Stimulated activated CD8-positive, alpha-beta memory T cell treated with anti-CD3 and anti-CD28 coated beads, Interleukin-7, amount 100 ng/mL, for 48 hours (primary cell): Measurements from ENCODE around the gene KLHDC10.
"Not testable (repeated sequence)": the region's sequence is repeated elsewhere in the genome, so short reads cannot be mapped to it uniquely, and the experiment has no call there.

Source experiments
- DNase-seq, 2 donors: peaks; one replicate each; pipeline ENCODE4 v3.0.0-alpha.2; 2020; ENCODE audit warnings: low read depth in 1 of 2; ENCODE audit errors: extremely low read depth in 1 of 2

KLHDC10 gene

DNA sequence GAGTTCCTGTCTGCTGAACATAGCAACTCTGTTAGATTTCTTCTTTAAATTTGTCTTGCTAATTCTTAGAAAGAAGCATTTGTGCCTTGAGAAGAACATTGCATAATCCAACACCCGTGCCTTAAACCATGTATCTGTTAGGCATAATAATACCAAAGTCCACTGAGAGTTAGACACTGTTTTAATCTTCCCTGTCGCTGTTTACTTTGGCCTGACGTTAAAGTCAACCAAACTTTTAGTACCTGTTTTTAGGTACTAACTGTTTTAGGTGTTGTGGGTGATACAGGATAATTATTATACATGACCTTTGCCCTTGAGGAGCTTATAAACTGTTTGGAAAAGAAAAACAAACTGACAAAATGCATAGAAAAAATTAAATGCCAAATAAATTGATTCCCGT, 43.6 kb downstream of the KLHDC10 start:
- DNase-seq: no peak

GRCh38 chr7:130114374-130114773, 44.0 kb downstream of the KLHDC10 start:
- no peak for DNase-seq

- DNase-seq: no peak
Observed at GRCh38 chr7:130114776-130115175, 44.4 kb downstream of the KLHDC10 start.

DNA sequence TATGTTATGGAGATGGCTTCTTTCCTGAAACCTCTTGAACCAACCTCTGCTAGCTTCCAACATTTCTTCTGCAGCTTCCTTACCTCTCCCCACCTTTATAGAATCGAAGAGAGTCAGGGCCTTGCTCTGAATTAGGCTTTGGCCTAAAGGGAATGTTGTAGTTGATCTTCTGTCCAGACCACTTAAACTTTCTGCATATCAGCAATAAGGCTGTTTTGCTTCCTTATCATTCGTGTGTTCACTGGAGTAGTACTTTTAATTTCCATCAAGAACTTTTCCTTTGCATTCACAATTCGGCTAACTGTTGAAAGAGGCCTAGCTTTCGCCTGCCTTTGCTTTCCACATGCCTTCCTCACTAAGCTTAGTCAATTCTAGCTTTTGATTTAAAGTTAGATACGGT, 48.0 kb downstream of the KLHDC10 start:
- no peak for DNase-seq

- DNase-seq: no peak
Observed at GRCh38 chr7:130118801-130119200, 48.5 kb downstream of the KLHDC10 start.

DNA sequence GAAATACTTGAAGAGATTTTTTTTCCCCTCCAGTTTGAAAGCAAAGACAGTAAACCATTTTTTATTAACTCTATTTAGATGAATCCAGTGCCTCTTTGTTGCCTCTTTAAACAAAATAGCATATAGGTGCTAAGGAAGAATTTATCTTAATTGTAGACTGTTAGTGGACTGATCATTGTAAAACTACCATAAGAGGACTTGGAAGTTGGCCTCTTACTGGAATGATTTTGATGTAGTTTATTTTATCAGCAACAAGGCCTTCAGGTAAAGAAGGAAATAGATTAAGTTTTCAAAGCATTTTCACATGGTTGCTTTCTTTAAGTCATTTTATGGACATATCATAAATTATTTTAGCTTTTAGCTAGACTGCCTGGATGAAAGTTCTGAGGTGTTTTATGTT, 53.2 kb downstream of the KLHDC10 start:
- no peak for DNase-seq

DNA sequence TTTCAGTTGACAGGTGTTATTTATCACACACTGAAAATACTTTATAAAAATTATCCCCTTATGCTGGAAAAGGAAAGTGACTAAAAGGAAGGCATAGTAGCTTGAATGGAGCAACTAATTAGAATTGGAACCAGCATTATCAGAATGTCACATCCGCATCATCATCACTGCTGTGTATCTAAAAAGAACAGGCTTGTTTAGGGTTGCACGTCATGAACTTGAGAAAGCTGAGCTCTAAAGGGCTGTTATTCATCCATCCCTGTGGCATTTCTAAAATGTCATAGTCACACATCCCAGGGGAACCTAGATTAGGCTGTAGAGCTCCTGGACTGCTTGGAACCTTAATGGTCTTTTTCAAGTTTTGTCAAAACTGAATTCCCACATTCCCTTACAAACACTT, 54.4 kb downstream of the KLHDC10 start:
- DNase-seq: no peak

- not testable (repeated sequence) for DNase-seq
Observed at GRCh38 chr7:130126840-130127239, 56.5 kb downstream of the KLHDC10 start.

- DNase-seq: no peak
Observed at GRCh38 chr7:130127404-130127803, 57.1 kb downstream of the KLHDC10 start.

DNA sequence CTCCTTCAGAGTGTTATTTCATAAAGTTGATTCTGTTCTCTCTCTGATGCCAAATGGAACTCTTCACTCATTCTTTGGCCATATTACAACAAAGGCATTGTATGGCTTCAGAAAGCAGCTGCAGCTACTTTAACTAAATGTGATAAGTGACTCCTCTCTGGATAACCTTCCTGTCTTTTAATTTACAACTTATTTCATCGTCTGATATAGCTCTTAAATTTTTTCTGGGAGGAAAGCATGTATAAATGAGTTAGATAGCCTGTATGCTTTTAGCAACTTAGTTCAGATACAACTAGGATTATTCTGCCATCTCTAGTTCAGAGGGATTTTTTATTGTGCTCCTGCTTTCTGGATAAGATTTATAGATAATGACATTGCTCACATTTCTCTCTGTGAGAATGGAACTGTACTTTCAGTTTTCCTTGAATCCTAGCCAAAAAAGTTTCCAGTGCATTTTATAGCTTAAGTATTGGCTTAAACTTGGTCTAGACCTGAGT, 57.5 kb downstream of the KLHDC10 start:
- no peak for DNase-seq

DNA sequence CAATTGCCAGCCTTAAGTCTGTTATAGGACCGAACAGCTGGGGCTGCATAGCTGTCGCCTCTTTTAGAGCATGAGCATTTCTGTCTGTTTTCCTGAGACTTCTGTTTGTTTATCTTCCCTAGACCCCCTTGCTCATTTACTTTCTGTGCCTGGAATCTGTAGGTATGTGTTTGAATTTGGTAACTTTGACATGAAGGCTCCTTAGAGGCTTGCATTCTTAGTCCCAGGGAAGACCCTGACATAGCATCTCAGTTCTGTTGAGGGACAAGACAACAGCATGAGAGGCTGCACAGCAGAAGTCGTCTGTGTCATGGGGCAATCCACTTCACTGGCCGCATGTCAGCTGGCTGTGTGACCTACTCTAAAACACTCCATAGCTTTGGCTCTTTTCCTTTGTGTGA, 58.7 kb downstream of the KLHDC10 start:
- no peak for DNase-seq

DNA sequence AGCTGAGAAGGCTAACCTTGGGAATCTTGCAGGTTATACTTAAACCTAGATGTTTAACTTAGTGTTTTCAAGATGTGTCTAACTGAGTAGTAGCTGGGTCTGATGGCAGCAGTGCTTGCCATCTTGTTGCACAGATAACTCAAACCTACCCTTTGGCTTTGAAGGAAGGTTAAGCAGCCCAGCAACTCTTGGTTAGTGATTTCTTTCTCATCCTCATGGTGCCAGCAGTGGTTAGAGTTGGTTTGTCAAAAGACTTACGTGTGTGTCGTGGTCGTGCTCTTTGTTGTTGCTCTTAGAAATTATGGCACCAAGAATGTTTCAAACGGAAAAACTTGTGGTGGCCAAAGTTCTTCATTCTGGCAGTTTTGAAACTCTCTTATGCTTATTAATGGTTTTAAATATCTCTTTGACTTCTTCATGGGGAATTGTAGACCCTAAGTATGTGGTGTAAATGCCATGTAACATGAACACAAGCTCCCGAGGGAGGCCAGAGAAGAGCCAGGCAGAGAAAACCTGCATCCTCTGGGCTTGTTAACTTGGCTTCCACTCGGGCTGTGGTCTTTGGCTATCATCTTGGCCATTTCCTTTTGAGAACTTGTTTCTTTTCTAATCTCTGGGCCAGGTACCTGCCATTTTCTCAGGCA, 61.0 kb downstream of the KLHDC10 start:
- DNase-seq: no peak

DNA sequence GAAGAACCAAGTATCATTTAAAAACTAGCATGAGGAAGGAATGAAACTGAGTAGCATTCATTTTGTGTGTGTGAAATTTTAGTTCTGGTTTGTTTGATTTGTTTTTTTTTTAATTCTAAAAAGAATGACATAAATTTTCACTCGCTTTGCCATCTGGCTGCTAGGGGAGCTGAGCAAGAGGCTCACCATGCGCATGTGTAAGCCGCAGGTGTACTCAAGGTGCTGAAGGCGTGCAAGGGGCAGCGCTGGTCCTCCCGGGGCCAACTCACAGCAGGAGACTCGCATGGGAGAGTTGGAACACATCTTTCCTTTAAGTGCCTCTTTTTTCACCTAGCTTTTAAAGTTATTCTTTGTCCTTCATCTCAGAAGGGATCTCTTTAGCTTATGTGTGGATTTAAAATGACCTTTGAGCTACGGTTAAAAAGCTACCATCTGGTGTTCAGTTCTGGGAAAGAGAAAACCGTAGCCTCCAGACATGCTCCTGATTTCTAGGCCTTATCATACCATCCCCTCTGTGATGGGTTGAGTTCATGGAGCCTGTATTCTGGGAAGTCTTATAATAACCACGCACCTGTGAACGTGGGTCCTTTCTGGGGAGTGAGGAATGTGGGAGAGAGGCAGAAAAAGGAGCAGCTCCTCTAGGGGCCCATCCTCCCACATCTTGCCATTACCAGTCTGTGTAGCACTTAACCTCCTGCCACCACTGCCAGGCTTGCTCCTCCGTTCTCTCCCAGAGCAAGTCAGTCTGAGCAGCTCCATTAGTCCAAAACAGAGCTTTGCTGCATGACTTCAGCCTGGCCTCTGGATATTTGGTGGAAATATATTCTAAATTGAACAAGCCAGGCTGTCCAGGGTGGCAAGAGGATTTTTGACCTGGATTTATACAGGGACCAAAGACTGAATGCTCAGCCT, 61.9 kb downstream of the KLHDC10 start:
- DNase-seq: no peak

GRCh38 chr7:130133029-130133782, 62.9 kb downstream of the KLHDC10 start:
- no peak for DNase-seq

- DNase-seq: no peak
Observed at GRCh38 chr7:130134106-130134636, 63.8 kb downstream of the KLHDC10 start.

GRCh38 chr7:130134726-130135125, 64.4 kb downstream of the KLHDC10 start:
- no peak for DNase-seq

DNA sequence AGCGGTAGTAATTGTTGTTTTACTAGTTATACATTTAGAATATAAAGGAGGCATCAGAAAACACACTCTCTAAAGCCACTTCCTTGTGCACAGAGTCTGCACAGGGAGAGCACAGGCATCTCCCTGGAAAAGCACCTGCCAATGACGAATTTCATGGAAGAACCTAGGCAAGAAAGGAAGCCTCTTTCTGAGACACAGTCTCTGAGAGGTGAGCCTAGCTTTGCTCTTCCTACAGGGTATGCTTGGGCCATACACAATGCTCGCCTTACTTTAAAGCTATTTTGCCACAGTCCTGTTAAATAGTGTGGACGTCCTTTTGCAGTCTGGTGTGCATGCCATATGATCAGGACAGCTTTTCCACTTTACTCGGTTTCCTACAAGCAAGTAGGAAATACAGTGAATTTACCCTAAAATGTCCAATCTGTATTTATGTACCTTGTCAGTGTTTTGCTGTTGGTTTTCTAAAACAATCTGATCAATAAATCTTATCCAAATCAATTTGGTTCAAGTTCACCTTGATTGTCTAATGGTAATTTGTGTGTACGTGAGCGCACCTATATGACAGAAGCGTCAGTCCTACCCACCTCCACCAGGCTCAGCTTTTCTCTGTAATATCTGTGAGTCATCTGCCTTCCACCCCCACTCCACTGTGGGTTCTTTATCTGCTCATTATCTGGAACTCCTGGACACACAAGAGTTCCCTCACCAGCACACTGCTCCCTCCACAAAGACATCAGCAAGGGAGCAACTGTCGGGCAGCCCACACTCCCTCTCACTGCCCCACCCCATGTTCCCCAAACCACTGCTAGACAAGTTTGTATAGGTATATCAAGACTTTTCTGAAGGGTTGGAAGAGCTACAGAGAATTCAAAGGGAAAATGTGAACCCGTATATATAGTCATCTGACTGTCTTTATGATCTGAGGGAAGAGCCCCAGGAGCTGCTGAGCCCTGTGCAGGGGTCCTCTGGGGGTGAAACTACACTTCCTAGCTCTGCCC, 65.2 kb downstream of the KLHDC10 start:
- DNase-seq: no peak

DNA sequence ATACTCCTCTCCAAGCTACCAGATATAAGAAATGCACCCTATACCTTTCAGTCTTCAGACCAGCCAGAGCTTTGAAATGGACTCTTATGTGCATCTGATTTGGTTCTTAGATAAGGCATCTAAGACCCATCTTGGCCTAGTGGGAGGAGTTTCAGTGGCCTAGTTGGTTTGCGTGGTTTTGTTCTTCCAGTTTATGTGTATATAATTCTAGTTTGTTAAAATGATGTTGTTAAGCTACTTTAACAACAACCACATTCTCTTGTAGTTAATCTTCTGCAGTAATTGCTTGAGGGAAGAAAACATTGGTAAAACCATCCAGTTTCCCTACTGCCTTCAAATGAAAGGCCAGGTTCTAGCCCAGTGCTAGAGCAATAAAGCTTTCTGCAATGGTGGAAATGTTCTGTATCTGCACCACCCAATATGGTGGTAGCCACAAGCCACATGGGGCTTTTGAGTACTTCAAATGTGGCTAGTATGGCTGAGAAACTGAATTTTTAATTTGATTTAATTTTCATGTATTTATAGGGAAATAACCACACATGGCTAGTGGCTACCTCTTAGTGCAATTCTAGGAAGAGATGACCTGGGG, 66.3 kb downstream of the KLHDC10 start:
- DNase-seq: no peak

DNA sequence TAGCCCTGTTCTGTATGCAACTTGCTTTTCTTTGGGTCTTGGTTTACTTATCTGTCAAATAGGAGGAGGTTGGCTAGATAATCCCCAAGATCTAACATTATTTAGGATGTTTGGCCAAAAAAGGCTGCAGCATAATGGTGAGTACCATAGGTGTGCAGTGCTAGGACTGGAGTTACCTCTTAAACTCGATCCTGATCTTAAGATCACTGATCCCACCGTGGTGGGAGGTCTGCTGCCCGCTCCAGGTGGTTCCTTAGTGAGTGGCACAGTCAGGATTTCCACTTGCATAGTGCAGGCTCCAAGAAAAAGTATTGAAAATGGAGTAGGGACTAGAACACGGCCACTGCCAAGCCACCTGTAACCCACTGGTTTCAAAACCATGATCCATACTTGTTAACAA, 66.9 kb downstream of the KLHDC10 start:
- no peak for DNase-seq
